NCI-H1417 (cell line): Measurements from ENCODE around the gene TMEM135.

ENCODE experiments used
- DNase-seq, 3 experiments: peaks; one replicate each; lab custom pipeline; 2025; lab: John Stamatoyannopoulos, UW

The TMEM135 gene

GRCh38 chr11:87194985-87195820 is 157.5 kb downstream of the TMEM135 start:
- DNase-seq: no peak

GRCh38 chr11:87198266-87198881 is 160.6 kb downstream of the TMEM135 start:
- DNase-seq: no peak

GRCh38 chr11:87201376-87201775 is 163.6 kb downstream of the TMEM135 start:
- no peak for DNase-seq

GRCh38 chr11:87203907-87204602 is 166.3 kb downstream of the TMEM135 start:
- DNase-seq: no peak

- no peak for DNase-seq
Measured at GRCh38 chr11:87212891-87213290, 175.2 kb downstream of the TMEM135 start.

- no peak for DNase-seq
Measured at GRCh38 chr11:87213444-87213843, 175.7 kb downstream of the TMEM135 start.

- no peak for DNase-seq
Measured at GRCh38 chr11:87215236-87215635, 177.5 kb downstream of the TMEM135 start.

- DNase-seq: no peak
Measured at GRCh38 chr11:87219266-87219665, 181.5 kb downstream of the TMEM135 start.

- DNase-seq: no peak
Measured at GRCh38 chr11:87223816-87224215, 186.1 kb downstream of the TMEM135 start.

GRCh38 chr11:87224486-87224885 is 186.8 kb downstream of the TMEM135 start:
- DNase-seq: no peak

- DNase-seq: no peak
Measured at GRCh38 chr11:87228820-87229219, 191.1 kb downstream of the TMEM135 start.

GRCh38 chr11:87230995-87231394 is 193.3 kb downstream of the TMEM135 start:
- DNase-seq: no peak

- DNase-seq: no peak
Measured at GRCh38 chr11:87232320-87232719, 194.6 kb downstream of the TMEM135 start.

- DNase-seq: no peak
Measured at GRCh38 chr11:87235366-87235765, 197.6 kb downstream of the TMEM135 start.

- DNase-seq: no peak
Measured at GRCh38 chr11:87236368-87236767, 198.6 kb downstream of the TMEM135 start.

- no peak for DNase-seq
Measured at GRCh38 chr11:87239001-87239400, 201.3 kb downstream of the TMEM135 start.

GRCh38 chr11:87239531-87239930 is 201.8 kb downstream of the TMEM135 start:
- DNase-seq: no peak

GRCh38 chr11:87251560-87251959 is 213.8 kb downstream of the TMEM135 start:
- DNase-seq: no peak

GRCh38 chr11:87252869-87253268 is 215.1 kb downstream of the TMEM135 start:
- DNase-seq: no peak

- no peak for DNase-seq
Measured at GRCh38 chr11:87254562-87254961, 216.8 kb downstream of the TMEM135 start.

- no peak for DNase-seq
Measured at GRCh38 chr11:87255589-87255988, 217.9 kb downstream of the TMEM135 start.

GRCh38 chr11:87256694-87257340 is 219.1 kb downstream of the TMEM135 start:
- DNase-seq: no peak
